ENCODE results near the gene NKD2. TPM values are rescaled to one million over a fixed set of nuclear protein-coding genes. Genes with fewer than 3 reads are reported as not detected.
A peak's percentile ranks its signal among the peaks of the same experiment; 100 is the strongest.

Gene NKD2, protein sequence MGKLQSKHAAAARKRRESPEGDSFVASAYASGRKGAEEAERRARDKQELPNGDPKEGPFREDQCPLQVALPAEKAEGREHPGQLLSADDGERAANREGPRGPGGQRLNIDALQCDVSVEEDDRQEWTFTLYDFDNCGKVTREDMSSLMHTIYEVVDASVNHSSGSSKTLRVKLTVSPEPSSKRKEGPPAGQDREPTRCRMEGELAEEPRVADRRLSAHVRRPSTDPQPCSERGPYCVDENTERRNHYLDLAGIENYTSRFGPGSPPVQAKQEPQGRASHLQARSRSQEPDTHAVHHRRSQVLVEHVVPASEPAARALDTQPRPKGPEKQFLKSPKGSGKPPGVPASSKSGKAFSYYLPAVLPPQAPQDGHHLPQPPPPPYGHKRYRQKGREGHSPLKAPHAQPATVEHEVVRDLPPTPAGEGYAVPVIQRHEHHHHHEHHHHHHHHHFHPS
- 20.4 TPM for total RNA-seq (2021; ENCODE audit: unreplicated experiment)
- polyA plus RNA-seq (2012), result 15.7 and 19.0 TPM in 2 replicates
- Bru-seq, nascent RNA, result percentile 43 among the genes with signal in this experiment
- BruChase-seq, experiment 1, labeled RNA remaining after a 6-hour chase, result percentile 51 among the genes with signal in this experiment
- percentile 45 among the genes with signal in this experiment for BruChase-seq, experiment 2, labeled RNA remaining after a 2-hour chase
- long read RNA-seq, partial matches to known transcripts, result 2 of 8 reads
- long read RNA-seq, other reads (novel, unspliced or antisense), result 3 of 8 reads

DNA sequence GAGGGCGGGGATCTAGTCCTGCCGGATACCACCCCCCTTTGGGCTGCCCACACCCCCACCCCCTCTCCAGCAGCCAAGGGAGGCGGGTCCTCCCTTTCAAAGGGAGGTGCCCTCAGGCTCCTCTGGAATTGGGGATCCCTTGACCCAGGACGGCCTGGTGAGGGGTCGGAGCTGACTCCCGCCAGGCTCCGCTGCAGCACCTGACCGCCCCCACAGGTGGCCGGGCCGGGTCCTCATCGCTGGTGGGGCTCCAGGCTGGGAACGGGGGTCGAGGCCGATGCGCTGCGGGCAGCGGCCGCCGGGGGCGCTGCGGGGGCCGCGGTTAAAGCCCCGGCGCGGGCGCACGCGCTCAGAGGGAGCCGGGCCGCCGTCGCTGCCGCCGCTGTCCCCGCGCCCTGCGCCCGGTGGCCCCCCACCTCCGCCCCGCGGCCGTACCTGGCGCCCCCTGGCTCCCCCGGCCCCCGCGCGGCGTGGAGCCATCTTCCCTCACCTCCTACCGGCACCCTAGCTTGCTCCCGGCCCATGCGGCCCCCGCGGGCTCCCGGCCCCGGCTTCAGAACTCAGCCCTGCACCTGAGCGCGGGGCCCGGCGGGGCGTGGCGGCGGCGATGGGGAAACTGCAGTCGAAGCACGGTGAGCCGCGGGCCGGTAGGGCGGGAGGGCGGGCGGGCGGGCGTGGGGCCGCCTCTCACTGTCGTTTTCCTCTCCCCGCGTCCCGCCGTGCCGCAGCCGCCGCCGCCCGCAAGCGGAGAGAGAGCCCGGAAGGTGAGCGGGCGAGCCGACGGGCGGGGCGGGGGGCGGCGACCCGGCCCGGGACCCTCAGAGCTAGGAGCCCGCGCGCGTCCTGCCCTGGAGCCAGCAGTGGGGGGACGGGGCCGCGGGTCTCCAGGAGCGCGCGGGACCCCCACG lies at the start of gene NKD2:
Gene NKD2 (plus strand): TSS at position 352 of the 908 bp plus-strand sequence. CDS start 256 bp downstream, at position 608.
- DNase-seq (ENCODE audit: low read depth, low spot score) (no peak), ATAC-seq (peak; percentile 58)
- Histone ChIP-seq H3K4me3 (replicated peaks in 1 of 2; ENCODE audit: low read depth in 1 of 2, low read length in 2 of 2) (peak within 1 kb of the TSS; percentile 40 to 59), H3K9me3 (ENCODE audit: control insufficient read depth in 1 of 2, insufficient read depth in 1 of 2, low read depth in 1 of 2, low read length in 2 of 2) (no peaks in the 10 kb centered on the region), H3K79me2 (ENCODE audit: insufficient read depth, low read length) (no peaks in the 10 kb centered on the region), H3K27ac (ENCODE audit: low read depth, low read length) (peak within 1 kb of the TSS; percentile 18; the same call in 1 of the 2 replicates), H3K4me1 (ENCODE audit: control insufficient read depth in 1 of 2, insufficient read depth in 2 of 2, low read length in 2 of 2) (peaks cover 30 to 52% of the 10 kb centered on the region in 2 experiments), H3K27me3 (ENCODE audit: insufficient read depth, low read length) (no peaks in the 10 kb centered on the region; the same call in 1 of the 2 replicates), H2AFZ (ENCODE audit: low read depth, low read length, poor library complexity, severe bottlenecking) (no peak within 1 kb of the TSS), H3K36me3 (ENCODE audit: control insufficient read depth in 1 of 2, insufficient read depth in 2 of 2, low read length in 2 of 2) (0 out of 4 replicates have a peak, but pooled peaks cover 0 to 4% of the 10 kb centered on the region in 2 experiments), H3K4me2 (ENCODE audit: low read length) (peak within 1 kb of the TSS; percentile 81), H4K20me1 (ENCODE audit: insufficient read depth) (no peaks in the 10 kb centered on the region; the same call in 1 of the 2 replicates), H3K9ac (ENCODE audit: low read length) (peak within 1 kb of the TSS; percentile 56), H3K9me2 (ENCODE audit: insufficient read depth) (no peaks in the 10 kb centered on the region)
- intact Hi-C loops (cut with micrococcal nuclease), result loop anchor here (10.0 kb wide), 1 partner anchor 156 kb away; no protein-coding TSS in a partner anchor
- RAD21 ChIA-PET (ENCODE audit: low non-redundant PET in 1 of 2, low total read pairs in 2 of 2, uncharacterized antibody in 2 of 2, unreplicated experiment in 2 of 2), result no interaction called here
- CTCF ChIA-PET, result interaction anchor here (0.7 to 1.9 kb wide), 3 partner anchors 74 to 671 kb away, joined by 3 to 7 read pairs (median 4); no protein-coding TSS in a partner anchor
- BruUV-seq (replicated peaks), result no TSS peak
- POLR2A ChIA-PET, result no interaction called here
- TF ChIP-seq CTCF (IDR thresholded peaks at IDR 0.05 in 2 of 3, conservative IDR thresholded peaks at IDR 0.05 in 1 of 3; ENCODE audit: borderline replicate concordance in 1 of 3, insufficient read depth in 1 of 3, low read depth in 2 of 3, low read length in 2 of 3), result peak in 2 of 3 experiments; percentile 69 to 71; a peak in 4 of 6 replicates
- peak; percentile 50; the same call in 1 of the 2 replicates for TF ChIP-seq ZFX (IDR thresholded peaks at IDR 0.05)
- peak; percentile 50 for TF ChIP-seq POLR2A (IDR thresholded peaks at IDR 0.05; ENCODE audit: borderline replicate concordance, extremely low read depth, insufficient read depth, insufficient read length)
- peak; percentile 54; the same call in 1 of the 2 replicates for TF ChIP-seq POLR2AphosphoS5 (IDR thresholded peaks at IDR 0.05; ENCODE audit: low read depth, low read length)
- TF ChIP-seq ZNF274 (IDR thresholded peaks at IDR 0.05; ENCODE audit: low read depth, low read length), result no peak
- TF ChIP-seq, protein P1, sequence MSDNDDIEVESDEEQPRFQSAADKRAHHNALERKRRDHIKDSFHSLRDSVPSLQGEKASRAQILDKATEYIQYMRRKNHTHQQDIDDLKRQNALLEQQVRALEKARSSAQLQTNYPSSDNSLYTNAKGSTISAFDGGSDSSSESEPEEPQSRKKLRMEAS (IDR thresholded peaks at IDR 0.05), result no peak

All from HCT116 (cell line).